Measurements from ENCODE around the gene ABHD12. TPM values are rescaled to one million over a fixed set of nuclear protein-coding genes. Genes with fewer than 3 reads are reported as not detected.

The ABHD12 gene
- total RNA-seq, 2 donors from 2014 or later = 12.5 to 22.7 TPM

GRCh38 chr20:25376236-25376635 lies 14.4 kb downstream of the ABHD12 start:
- peaks cover 6% of the 10 kb centered on the region for H3K36me3 Mint-ChIP-seq (ENCODE audit: low read depth)
- no peak overlapping the region for H3K27ac Mint-ChIP-seq
- no peak for ATAC-seq
- H3K4me1 Mint-ChIP-seq = peaks cover 21% of the 10 kb centered on the region
- H3K4me3 Mint-ChIP-seq = no peak overlapping the region
- no peaks in the 10 kb centered on the region for H3K27me3 Mint-ChIP-seq
- no peak for DNase-seq
- no peaks in the 10 kb centered on the region for H3K9me3 ChIP-seq (ENCODE audit: control insufficient read depth, low read length, poor library complexity, severe bottlenecking)

DNA sequence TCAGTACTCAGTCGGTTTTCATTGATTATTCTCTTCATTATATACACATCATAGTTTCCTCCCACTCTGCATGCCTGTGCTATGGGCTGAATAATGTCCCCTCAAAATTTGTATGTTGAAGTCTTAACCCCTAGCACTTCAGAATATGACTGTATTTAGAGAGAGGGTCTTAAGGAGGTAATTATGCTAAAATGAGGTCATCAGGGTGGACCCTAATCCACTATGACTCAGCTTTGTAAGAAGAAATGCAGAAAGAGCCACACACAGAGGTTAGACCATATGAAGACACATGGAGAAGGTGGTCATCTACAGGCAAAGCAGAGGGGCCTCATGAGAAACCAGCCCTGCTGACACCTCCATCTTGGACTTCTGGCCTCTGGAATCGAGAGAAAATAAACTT lies 15.8 kb downstream of the ABHD12 start:
- peaks cover 14% of the 10 kb centered on the region for H3K4me1 Mint-ChIP-seq
- ATAC-seq (no peak), DNase-seq (no peak)
- no peaks in the 10 kb centered on the region for H3K27me3 Mint-ChIP-seq
- peak overlapping the region; percentile 53 for H3K27ac Mint-ChIP-seq
- no peaks in the 10 kb centered on the region for H3K9me3 ChIP-seq (ENCODE audit: control insufficient read depth, low read length, poor library complexity, severe bottlenecking)
- no peaks in the 10 kb centered on the region for H3K36me3 Mint-ChIP-seq (ENCODE audit: low read depth)
- H3K4me3 Mint-ChIP-seq = no peak overlapping the region

- no peaks in the 10 kb centered on the region for H3K9me3 ChIP-seq (ENCODE audit: control insufficient read depth, low read length, poor library complexity, severe bottlenecking)
- no peak overlapping the region for H3K27ac Mint-ChIP-seq
- no peak overlapping the region for H3K4me3 Mint-ChIP-seq
- peaks cover 7% of the 10 kb centered on the region for H3K4me1 Mint-ChIP-seq
- H3K27me3 Mint-ChIP-seq = no peaks in the 10 kb centered on the region
- ATAC-seq (no peak), DNase-seq (no peak)
- no peaks in the 10 kb centered on the region for H3K36me3 Mint-ChIP-seq (ENCODE audit: low read depth)
Observed at GRCh38 chr20:25372584-25373336, 17.9 kb downstream of the ABHD12 start.

DNA sequence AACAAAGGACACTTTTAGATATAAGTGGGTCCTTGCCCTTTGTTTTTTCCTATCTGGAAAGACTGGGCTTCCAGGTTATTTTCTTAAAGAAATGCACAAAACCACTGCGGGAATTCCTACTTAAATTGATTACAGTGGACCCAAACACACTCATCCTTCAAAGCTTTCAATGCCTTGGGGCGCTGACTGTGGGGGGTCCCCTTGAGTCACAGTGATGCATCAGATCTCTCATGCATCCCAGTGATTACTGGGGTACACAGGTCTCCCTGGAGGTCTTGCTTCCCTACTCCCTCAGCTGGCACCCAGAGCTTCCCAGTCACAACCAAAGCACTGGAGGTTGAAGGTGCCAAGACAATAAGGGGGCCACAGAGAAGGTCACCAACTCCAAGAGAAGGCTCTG lies 20.7 kb downstream of the ABHD12 start:
- no peak for ATAC-seq
- H3K4me3 Mint-ChIP-seq = no peak overlapping the region
- no peaks in the 10 kb centered on the region for H3K9me3 ChIP-seq (ENCODE audit: control insufficient read depth, low read length, poor library complexity, severe bottlenecking)
- peaks cover 2% of the 10 kb centered on the region for H3K36me3 Mint-ChIP-seq (ENCODE audit: low read depth)
- no peak overlapping the region for H3K27ac Mint-ChIP-seq
- peaks cover 3% of the 10 kb centered on the region for H3K4me1 Mint-ChIP-seq
- no peak for DNase-seq
- H3K27me3 Mint-ChIP-seq = no peaks in the 10 kb centered on the region

GRCh38 chr20:25369529-25369928 lies 21.1 kb downstream of the ABHD12 start:
- no peak overlapping the region for H3K27ac Mint-ChIP-seq
- H3K36me3 Mint-ChIP-seq (ENCODE audit: low read depth) = peaks cover 2% of the 10 kb centered on the region
- no peaks in the 10 kb centered on the region for H3K9me3 ChIP-seq (ENCODE audit: control insufficient read depth, low read length, poor library complexity, severe bottlenecking)
- no peaks in the 10 kb centered on the region for H3K27me3 Mint-ChIP-seq
- peaks cover 3% of the 10 kb centered on the region for H3K4me1 Mint-ChIP-seq
- ATAC-seq = no peak
- H3K4me3 Mint-ChIP-seq = no peak overlapping the region
- DNase-seq = no peak

- ATAC-seq = no peak
- H3K4me3 Mint-ChIP-seq = no peak overlapping the region
- no peaks in the 10 kb centered on the region for H3K27me3 Mint-ChIP-seq
- peaks cover 2% of the 10 kb centered on the region for H3K36me3 Mint-ChIP-seq (ENCODE audit: low read depth)
- DNase-seq = no peak
- H3K4me1 Mint-ChIP-seq = peaks cover 3% of the 10 kb centered on the region
- H3K9me3 ChIP-seq (ENCODE audit: control insufficient read depth, low read length, poor library complexity, severe bottlenecking) = no peaks in the 10 kb centered on the region
- H3K27ac Mint-ChIP-seq = no peak overlapping the region
Observed at GRCh38 chr20:25368976-25369375, 21.7 kb downstream of the ABHD12 start.

GRCh38 chr20:25368526-25368925 lies 22.1 kb downstream of the ABHD12 start:
- ATAC-seq (no peak), DNase-seq (no peak)
- H3K27me3 Mint-ChIP-seq = no peaks in the 10 kb centered on the region
- H3K27ac Mint-ChIP-seq = no peak overlapping the region
- no peaks in the 10 kb centered on the region for H3K9me3 ChIP-seq (ENCODE audit: control insufficient read depth, low read length, poor library complexity, severe bottlenecking)
- H3K4me1 Mint-ChIP-seq = peaks cover 3% of the 10 kb centered on the region
- H3K36me3 Mint-ChIP-seq (ENCODE audit: low read depth) = peaks cover 2% of the 10 kb centered on the region
- H3K4me3 Mint-ChIP-seq = no peak overlapping the region

DNA sequence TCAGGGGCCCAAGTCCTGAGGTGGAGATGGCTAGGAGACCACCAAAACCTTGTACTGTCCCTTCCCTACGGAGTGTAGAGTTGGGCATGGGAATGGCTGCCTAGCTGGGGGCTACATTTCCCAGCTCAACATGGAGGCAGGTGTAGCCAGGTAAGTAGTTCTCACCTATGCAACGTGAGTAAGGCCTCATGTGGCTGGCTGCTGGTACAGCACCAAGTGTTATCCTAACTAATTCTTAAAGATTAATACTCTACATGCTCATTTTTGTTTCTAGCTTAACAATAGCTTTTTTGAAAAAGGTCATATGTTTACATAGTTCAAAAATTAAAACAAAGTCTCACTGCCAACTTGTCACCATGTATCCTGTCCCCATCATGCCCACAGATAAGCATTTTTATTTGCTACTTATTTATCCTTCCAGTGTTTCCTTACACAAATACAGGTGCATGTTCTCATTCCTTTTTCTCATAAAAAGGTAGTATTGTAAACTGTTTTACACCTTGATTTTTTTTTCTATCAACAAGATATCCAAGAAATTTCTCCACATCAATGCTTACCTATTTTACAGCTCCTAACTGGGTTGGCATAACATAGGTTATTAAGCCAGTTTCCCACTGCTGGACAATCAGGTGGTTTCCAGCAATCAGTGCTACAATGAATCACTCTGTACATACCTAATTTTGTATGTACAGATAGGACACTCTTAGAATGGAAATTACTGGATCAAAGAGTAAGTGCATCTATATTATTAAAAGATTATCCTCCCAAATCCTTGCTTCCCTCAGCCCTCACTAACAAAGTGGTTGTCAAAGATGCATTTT lies 25.5 kb downstream of the ABHD12 start:
- no peaks in the 10 kb centered on the region for H3K27me3 Mint-ChIP-seq
- peaks cover 2% of the 10 kb centered on the region for H3K36me3 Mint-ChIP-seq (ENCODE audit: low read depth)
- DNase-seq (no peak), ATAC-seq (no peak)
- H3K4me3 Mint-ChIP-seq = no peak overlapping the region
- H3K9me3 ChIP-seq (ENCODE audit: control insufficient read depth, low read length, poor library complexity, severe bottlenecking) = no peaks in the 10 kb centered on the region
- no peak overlapping the region for H3K27ac Mint-ChIP-seq
- H3K4me1 Mint-ChIP-seq = no peaks in the 10 kb centered on the region

- H3K4me1 Mint-ChIP-seq = no peaks in the 10 kb centered on the region
- ATAC-seq (no peak), DNase-seq (no peak)
- no peaks in the 10 kb centered on the region for H3K9me3 ChIP-seq (ENCODE audit: control insufficient read depth, low read length, poor library complexity, severe bottlenecking)
- H3K27ac Mint-ChIP-seq = no peak overlapping the region
- peaks cover 2% of the 10 kb centered on the region for H3K36me3 Mint-ChIP-seq (ENCODE audit: low read depth)
- H3K4me3 Mint-ChIP-seq = no peak overlapping the region
- no peaks in the 10 kb centered on the region for H3K27me3 Mint-ChIP-seq
Observed at GRCh38 chr20:25364180-25364788, 26.4 kb downstream of the ABHD12 start.

DNA sequence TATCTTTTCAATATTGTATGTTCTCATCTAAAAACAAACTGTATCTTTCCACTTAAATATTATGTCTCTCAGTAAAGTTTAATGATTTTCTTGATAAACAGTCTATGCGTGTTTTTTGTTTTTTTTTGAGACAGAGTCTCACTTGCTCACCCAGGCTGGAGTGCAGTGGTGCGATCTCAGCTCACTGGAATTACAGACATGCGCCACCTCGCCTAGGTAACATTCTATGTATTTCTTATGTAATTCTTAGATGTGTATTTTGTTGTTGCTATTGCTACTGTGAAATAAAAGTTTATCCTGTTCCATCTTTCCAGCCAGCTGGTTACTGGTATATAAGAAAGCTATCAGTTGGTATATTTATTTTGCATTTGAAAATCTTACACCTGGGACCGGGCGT lies 29.4 kb downstream of the ABHD12 start:
- no peak for DNase-seq
- peaks cover 11% of the 10 kb centered on the region for H3K4me1 Mint-ChIP-seq
- H3K4me3 Mint-ChIP-seq = no peak overlapping the region
- no peaks in the 10 kb centered on the region for H3K27me3 Mint-ChIP-seq
- no peak overlapping the region for H3K27ac Mint-ChIP-seq
- no peak for ATAC-seq
- H3K9me3 ChIP-seq (ENCODE audit: control insufficient read depth, low read length, poor library complexity, severe bottlenecking) = no peaks in the 10 kb centered on the region
- H3K36me3 Mint-ChIP-seq (ENCODE audit: low read depth) = no peaks in the 10 kb centered on the region

GRCh38 chr20:25360631-25361286 lies 29.9 kb downstream of the ABHD12 start:
- ATAC-seq = no peak
- Mint-ChIP-seq H3K27me3 (no peaks in the 10 kb centered on the region), H3K27ac (no peak overlapping the region)

DNA sequence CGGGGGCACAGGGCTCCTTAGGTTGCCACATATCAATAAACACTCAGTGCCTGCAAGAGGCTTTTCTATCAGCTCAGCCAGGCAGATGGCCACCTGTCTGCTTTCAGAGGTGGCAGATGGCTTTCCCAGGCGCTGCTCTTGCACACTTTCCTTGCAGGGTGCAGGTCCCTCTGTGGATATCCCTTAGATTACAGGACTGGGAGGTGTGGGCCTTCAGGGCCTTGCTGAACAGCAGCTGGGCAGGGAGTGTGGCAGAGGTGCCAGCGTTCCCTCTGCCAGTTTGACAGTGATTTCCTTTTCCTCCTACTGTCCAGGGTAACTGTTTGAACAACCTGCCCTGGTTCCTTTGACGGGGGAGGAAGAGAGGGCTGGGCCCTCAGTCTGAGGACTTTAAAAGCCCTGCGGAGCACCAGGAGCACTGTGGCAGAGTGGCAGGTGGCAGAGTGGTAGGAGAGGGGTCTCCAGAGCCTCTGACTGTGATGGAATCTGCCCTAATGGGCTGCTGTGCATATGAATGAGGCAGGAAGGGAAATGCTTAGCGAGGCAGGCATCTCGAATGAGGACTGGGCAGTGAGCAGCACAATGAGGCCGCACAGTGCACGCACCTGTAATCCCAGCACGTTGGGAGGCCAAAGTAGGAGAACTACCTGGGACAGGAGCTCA lies 34.2 kb downstream of the ABHD12 start:
- H3K9me3 ChIP-seq (ENCODE audit: control insufficient read depth, low read length, poor library complexity, severe bottlenecking) = no peaks in the 10 kb centered on the region
- H3K4me1 Mint-ChIP-seq = peaks cover 13% of the 10 kb centered on the region
- DNase-seq (no peak), ATAC-seq (no peak)
- H3K36me3 Mint-ChIP-seq (ENCODE audit: low read depth) = no peaks in the 10 kb centered on the region
- peak overlapping the region; percentile 60 for H3K27ac Mint-ChIP-seq
- H3K4me3 Mint-ChIP-seq = no peak overlapping the region
- no peaks in the 10 kb centered on the region for H3K27me3 Mint-ChIP-seq

More at GRCh38 chr20:25360631-25361286, 29.9 kb downstream of the ABHD12 start:
- Mint-ChIP-seq H3K4me1 (peaks cover 11% of the 10 kb centered on the region), H3K36me3 (ENCODE audit: low read depth) (no peaks in the 10 kb centered on the region), H3K4me3 (peak overlapping the region; percentile 33)
- DNase-seq = no peak
- no peaks in the 10 kb centered on the region for H3K9me3 ChIP-seq (ENCODE audit: control insufficient read depth, low read length, poor library complexity, severe bottlenecking)
